Ishikawa (cell line): ENCODE measurements around the gene TNFRSF25.

Experiments
- CEBPB ChIP-seq: IDR thresholded peaks from 2 replicates; pipeline ENCODE4 v1.6.1; 2012
- CREB1 ChIP-seq: IDR thresholded peaks from 2 replicates; pipeline ENCODE4 v1.6.1; 2012; ENCODE audit warnings: low read depth
- EGR1 ChIP-seq: IDR thresholded peaks from 2 replicates; pipeline ENCODE4 v1.6.1; 2012
- EP300 ChIP-seq: IDR thresholded peaks from 2 replicates; pipeline ENCODE4 v1.6.1; 2012; ENCODE audit warnings: borderline replicate concordance
- FOXM1 ChIP-seq: IDR thresholded peaks from 2 replicates; pipeline ENCODE4 v1.6.1; 2012; ENCODE audit warnings: low read depth, borderline replicate concordance
- NFIC ChIP-seq: IDR thresholded peaks from 2 replicates; pipeline ENCODE4 v1.6.1; 2012
- RAD21 ChIP-seq: IDR thresholded peaks from 2 replicates; pipeline ENCODE4 v1.6.1; 2012; ENCODE audit warnings: low read depth
- TAF1 ChIP-seq: IDR thresholded peaks from 2 replicates; pipeline ENCODE4 v1.6.1; 2012; ENCODE audit warnings: low read depth, mild to moderate bottlenecking
- TCF12 ChIP-seq: IDR thresholded peaks from 2 replicates; pipeline ENCODE4 v1.6.1; 2012; ENCODE audit warnings: low read depth
- TEAD4 ChIP-seq: IDR thresholded peaks from 2 replicates; pipeline ENCODE4 v1.6.1; 2012
- YY1 ChIP-seq: IDR thresholded peaks from 2 replicates; pipeline ENCODE4 v1.6.1; 2012; ENCODE audit warnings: low read depth
- ZBTB7A ChIP-seq: IDR thresholded peaks from 2 replicates; pipeline ENCODE4 v1.6.1; 2012; ENCODE audit warnings: low read depth
- TF ChIP-seq, protein P1 (sequence below): IDR thresholded peaks from 2 replicates; pipeline ENCODE4 v1.6.1; 2012
- TF ChIP-seq, protein P2 (sequence below): IDR thresholded peaks from 2 replicates; pipeline ENCODE4 v1.6.1; 2012; ENCODE audit warnings: low read depth, mild to moderate bottlenecking
- TF ChIP-seq, protein P3 (sequence below): IDR thresholded peaks from 2 replicates; pipeline ENCODE4 v1.6.1; 2012

TNFRSF25 gene

DNA sequence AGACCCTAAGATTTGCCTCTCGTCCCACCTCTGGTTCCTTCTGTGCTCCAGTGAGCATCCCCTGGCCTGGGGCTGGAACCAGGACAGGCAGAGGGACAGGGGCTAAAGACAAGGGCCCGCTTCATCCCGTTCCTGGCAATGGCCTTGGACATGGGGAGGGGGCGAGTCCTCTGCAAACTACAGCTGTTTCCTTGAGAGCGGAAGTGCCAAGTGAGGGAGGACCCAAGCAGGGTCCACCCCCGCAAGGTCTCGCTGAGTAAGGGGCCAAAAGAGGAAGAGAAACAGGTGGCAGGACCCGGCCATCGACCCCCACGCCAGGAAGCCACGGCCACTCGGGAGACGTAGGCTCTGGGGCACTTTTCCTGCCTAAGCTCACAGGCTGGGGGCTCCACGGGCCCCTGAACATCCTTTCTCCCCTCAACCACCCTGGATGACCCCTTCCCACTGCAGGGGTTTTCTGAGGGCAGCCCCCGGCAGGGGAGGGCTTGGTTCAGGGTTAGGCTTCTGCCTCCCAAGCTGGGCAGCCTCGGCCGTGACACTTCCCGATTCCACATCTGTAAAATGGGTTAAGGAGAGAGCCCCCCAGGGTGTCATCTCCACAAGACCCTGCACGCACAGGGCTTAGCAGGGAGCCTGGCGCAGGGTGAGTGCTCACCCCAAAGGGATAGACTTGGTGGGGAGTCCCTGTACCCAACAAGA lies 43.4 kb upstream of the TNFRSF25 start:
- TF ChIP-seq CREB1 (no peak), RAD21 (no peak), TCF12 (no peak), TAF1 (no peak), YY1 (no peak), EP300 (no peak), TEAD4 (no peak), NFIC (no peak), ZBTB7A (no peak), FOXM1 (no peak), CEBPB (no peak), EGR1 (no peak)
- TF ChIP-seq, protein P1, sequence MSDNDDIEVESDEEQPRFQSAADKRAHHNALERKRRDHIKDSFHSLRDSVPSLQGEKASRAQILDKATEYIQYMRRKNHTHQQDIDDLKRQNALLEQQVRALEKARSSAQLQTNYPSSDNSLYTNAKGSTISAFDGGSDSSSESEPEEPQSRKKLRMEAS: no peak
- TF ChIP-seq, protein P2, sequence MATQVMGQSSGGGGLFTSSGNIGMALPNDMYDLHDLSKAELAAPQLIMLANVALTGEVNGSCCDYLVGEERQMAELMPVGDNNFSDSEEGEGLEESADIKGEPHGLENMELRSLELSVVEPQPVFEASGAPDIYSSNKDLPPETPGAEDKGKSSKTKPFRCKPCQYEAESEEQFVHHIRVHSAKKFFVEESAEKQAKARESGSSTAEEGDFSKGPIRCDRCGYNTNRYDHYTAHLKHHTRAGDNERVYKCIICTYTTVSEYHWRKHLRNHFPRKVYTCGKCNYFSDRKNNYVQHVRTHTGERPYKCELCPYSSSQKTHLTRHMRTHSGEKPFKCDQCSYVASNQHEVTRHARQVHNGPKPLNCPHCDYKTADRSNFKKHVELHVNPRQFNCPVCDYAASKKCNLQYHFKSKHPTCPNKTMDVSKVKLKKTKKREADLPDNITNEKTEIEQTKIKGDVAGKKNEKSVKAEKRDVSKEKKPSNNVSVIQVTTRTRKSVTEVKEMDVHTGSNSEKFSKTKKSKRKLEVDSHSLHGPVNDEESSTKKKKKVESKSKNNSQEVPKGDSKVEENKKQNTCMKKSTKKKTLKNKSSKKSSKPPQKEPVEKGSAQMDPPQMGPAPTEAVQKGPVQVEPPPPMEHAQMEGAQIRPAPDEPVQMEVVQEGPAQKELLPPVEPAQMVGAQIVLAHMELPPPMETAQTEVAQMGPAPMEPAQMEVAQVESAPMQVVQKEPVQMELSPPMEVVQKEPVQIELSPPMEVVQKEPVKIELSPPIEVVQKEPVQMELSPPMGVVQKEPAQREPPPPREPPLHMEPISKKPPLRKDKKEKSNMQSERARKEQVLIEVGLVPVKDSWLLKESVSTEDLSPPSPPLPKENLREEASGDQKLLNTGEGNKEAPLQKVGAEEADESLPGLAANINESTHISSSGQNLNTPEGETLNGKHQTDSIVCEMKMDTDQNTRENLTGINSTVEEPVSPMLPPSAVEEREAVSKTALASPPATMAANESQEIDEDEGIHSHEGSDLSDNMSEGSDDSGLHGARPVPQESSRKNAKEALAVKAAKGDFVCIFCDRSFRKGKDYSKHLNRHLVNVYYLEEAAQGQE: no peak
- TF ChIP-seq, protein P3, sequence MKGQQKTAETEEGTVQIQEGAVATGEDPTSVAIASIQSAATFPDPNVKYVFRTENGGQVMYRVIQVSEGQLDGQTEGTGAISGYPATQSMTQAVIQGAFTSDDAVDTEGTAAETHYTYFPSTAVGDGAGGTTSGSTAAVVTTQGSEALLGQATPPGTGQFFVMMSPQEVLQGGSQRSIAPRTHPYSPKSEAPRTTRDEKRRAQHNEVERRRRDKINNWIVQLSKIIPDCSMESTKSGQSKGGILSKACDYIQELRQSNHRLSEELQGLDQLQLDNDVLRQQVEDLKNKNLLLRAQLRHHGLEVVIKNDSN: no peak

DNA sequence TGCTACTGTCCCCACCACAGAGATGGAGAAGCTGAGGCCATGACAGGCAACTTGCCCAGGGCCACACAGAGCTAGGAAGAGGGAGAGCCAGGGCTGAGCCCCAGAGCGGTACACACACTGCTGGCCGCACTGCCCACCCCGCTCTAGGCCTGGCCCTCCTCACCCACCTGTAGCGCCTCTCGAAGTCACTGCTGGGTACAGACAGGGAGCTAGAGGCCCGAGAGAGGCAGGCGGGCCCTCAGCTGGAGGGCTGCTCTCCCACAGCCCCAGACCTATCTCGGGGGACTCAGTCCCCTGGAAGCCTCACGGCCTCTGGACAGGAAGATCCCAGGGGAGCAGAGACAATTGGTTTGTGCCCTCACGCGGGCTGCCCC lies 42.8 kb upstream of the TNFRSF25 start:
- TF ChIP-seq TEAD4 (no peak), NFIC (no peak)
- TF ChIP-seq, protein P3: no peak

DNA sequence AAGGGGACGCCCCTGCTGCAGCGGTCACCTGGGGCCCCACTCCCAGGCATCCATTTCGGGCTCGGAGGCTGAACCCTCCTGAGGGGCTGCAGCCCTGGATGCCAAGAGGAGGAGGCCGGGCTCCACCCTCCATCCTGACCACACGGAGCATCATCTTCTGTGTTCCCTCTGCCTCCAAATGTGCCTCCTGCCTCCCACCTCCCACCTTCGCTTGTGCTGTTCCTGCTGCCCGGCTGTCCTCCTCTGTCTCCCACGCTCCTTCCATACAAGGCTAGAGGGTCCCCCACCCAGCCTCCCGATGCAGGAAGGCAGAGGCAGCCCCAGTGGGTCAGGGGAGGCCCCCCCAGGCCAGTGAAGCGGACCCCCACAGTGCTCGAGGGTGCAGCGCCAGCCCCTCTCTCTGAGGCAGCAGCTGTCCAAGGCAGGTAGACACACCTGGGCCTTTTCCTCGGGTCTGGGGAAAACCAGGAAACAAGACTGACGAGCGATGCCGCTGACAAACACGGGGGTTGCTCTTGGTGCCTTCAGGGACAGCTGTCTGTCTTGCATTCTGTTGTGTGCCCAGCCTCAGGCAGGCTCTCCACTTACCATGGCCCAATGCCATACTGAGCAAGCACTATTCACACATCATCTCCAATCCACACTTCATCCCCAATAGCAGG lies 42.3 kb upstream of the TNFRSF25 start:
- no peak for TF ChIP-seq TAF1
- no peak for TF ChIP-seq EGR1
- TF ChIP-seq NFIC: no peak
- TF ChIP-seq, protein P1: no peak
- no peak for TF ChIP-seq FOXM1
- TF ChIP-seq, protein P2: no peak
- TF ChIP-seq RAD21: no peak
- no peak for TF ChIP-seq TEAD4
- TF ChIP-seq YY1: no peak
- TF ChIP-seq ZBTB7A: no peak
- no peak for TF ChIP-seq CEBPB
- TF ChIP-seq CREB1: no peak

DNA sequence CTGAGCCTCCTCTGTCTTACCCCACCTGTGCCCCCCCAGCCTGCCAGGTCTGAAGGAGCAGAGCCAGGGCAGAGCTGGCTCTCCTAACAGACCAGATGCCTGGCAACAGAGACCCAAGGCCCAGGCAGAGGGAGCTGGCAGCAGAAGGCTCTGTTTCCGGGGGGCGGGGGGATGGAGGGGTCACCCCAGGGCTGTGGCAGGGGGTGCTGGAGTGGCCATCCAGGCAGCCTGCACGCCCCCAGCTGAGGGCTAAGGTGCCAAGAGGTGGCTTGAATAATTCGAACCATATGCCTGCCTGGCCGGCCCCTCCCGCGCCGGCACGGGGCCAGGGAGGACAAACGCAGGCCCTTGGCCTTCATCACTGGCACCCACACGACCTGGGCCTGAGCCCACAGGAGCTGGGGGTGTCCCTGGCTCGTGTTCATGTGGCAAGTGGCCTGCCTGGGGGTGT lies 41.5 kb upstream of the TNFRSF25 start:
- TF ChIP-seq TCF12: no peak
- no peak for TF ChIP-seq EP300
- no peak for TF ChIP-seq FOXM1
- no peak for TF ChIP-seq RAD21
- TF ChIP-seq CREB1: no peak
- TF ChIP-seq, protein P2: no peak
- TF ChIP-seq, protein P3: no peak
- no peak for TF ChIP-seq TEAD4
- no peak for TF ChIP-seq CEBPB
- TF ChIP-seq, protein P1: no peak
- no peak for TF ChIP-seq YY1
- TF ChIP-seq NFIC: no peak
- no peak for TF ChIP-seq ZBTB7A
- no peak for TF ChIP-seq TAF1
- TF ChIP-seq EGR1: no peak
